Thymus (tissue), 11 donors: ENCODE data around the gene PERM1. TPM values are rescaled to one million over a fixed set of nuclear protein-coding genes. Genes with fewer than 3 reads are reported as not detected.
"Not testable (repeated sequence)": the region's sequence is repeated elsewhere in the genome, so short reads cannot be mapped to it uniquely, and the experiment has no call there.

Source experiments
- DNase-seq, 9 donors: peaks; one replicate each; pipeline ENCODE4 v3.0.0-alpha.2; 2013; ENCODE audit warnings: low spot score in 9 of 9, low read depth in 6 of 9, missing footprints in 1 of 9
- H3K27ac ChIP-seq, 2 donors: one replicate each; pipeline ENCODE4 v1.5.1; 2013; ENCODE audit warnings: control low read depth in 1 of 2, low read depth in 1 of 2, low read length in 1 of 2, mild to moderate bottlenecking in 1 of 2, moderate library complexity in 1 of 2
- H3K27me3 ChIP-seq, 2 donors: one replicate each; pipeline ENCODE4 v1.5.1; 2013; ENCODE audit warnings: low read length in 1 of 2; ENCODE audit not compliant: control insufficient read depth in 2 of 2, insufficient read depth in 1 of 2
- H3K36me3 ChIP-seq, 2 donors: one replicate each; pipeline ENCODE4 v1.5.1; 2013; ENCODE audit warnings: low read length in 1 of 2, mild to moderate bottlenecking in 1 of 2, moderate library complexity in 1 of 2; ENCODE audit not compliant: control insufficient read depth in 2 of 2, insufficient read depth in 2 of 2
- H3K4me1 ChIP-seq, 2 donors: one replicate each; pipeline ENCODE4 v1.5.1; 2013; ENCODE audit warnings: low read length in 2 of 2; ENCODE audit not compliant: control insufficient read depth in 2 of 2, insufficient read depth in 2 of 2
- H3K4me3 ChIP-seq, 2 donors: one replicate each; pipeline ENCODE4 v1.5.1; 2013; ENCODE audit warnings: low read length in 2 of 2, control low read depth in 1 of 2, mild to moderate bottlenecking in 1 of 2
- H3K9me3 ChIP-seq, 2 donors: one replicate each; pipeline ENCODE4 v1.5.1; 2013; ENCODE audit warnings: low read length in 1 of 2, mild to moderate bottlenecking in 1 of 2; ENCODE audit not compliant: control insufficient read depth in 2 of 2, insufficient read depth in 1 of 2
- WGBS: extraction: QIAGEN DNeasy Blood & Tissue Kit; methylation state at CpG from one replicate; pipeline ENCODE4 v1.1.7; 2013; 5-methylcytosine and 5-hydroxymethylcytosine counted together
- polyA plus RNA-seq: library from polyadenylated mRNA; stranded (reverse); fragments of 200-250 nt; gene quantifications from one replicate; pipeline ENCODE4 v1.2.3, GENCODE V29; 2013
- total RNA-seq: library from RNA; stranded (reverse); fragments of 120-200 nt; gene quantifications from one replicate; pipeline ENCODE4 v1.2.4, GENCODE V29; 2013
- donor health status: healthy.

PERM1 gene
- total and polyA plus RNA-seq, 2 donors, result 0.05 to 0.59 TPM

- Histone ChIP-seq H3K36me3 (peaks cover 0 to 4% of the 10 kb centered on the region in 2 donors), H3K27me3 (peaks cover 44 to 87% of the 10 kb centered on the region in 2 donors), H3K9me3 (peaks cover 1 to 4% of the 10 kb centered on the region in 2 donors), H3K4me3 (peak within 1 kb of the TSS; percentile 53 to 63), H3K4me1 (peaks cover 32 to 58% of the 10 kb centered on the region in 2 donors), H3K27ac (peak within 1 kb of the TSS; percentile 64 to 88)
- DNase-seq, result peak in 4 of 9 donors; percentile 66 to 87 (median 72)
- WGBS, result under 1% methylated on average over 95 of the region's 95 CpGs
Observed at GRCh38 chr1:999725-1000356, 17.9 kb upstream of the PERM1 start, which contains the start of gene HES4. HES4 (minus strand) TSS chr1:1000097; CDS start chr1:999973, 124 bp downstream.

GRCh38 chr1:998995-999724 is 17.3 kb upstream of the PERM1 start:
- peak overlapping the region in 1 of 2 donors; percentile 71 for H3K27ac ChIP-seq
- H3K36me3 ChIP-seq, result peaks cover 0 to 4% of the 10 kb centered on the region in 2 donors
- under 1% methylated on average over 86 of the region's 86 CpGs for WGBS
- DNase-seq, result peak in 1 of 9 donors; percentile 44
- H3K4me1 ChIP-seq, result peaks cover 32 to 51% of the 10 kb centered on the region in 2 donors
- peaks cover 41 to 83% of the 10 kb centered on the region in 2 donors for H3K27me3 ChIP-seq
- peak overlapping the region; percentile 53 to 63 for H3K4me3 ChIP-seq
- peaks cover 1 to 4% of the 10 kb centered on the region in 2 donors for H3K9me3 ChIP-seq

GRCh38 chr1:998745-998994 is 16.8 kb upstream of the PERM1 start:
- Histone ChIP-seq H3K27ac (no peak overlapping the region), H3K27me3 (peaks cover 38 to 78% of the 10 kb centered on the region in 2 donors), H3K4me3 (peak overlapping the region; percentile 37 to 63), H3K36me3 (peaks cover 0 to 4% of the 10 kb centered on the region in 2 donors), H3K9me3 (peaks cover 1 to 6% of the 10 kb centered on the region in 2 donors), H3K4me1 (peaks cover 32 to 48% of the 10 kb centered on the region in 2 donors)
- under 1% methylated on average over 27 of the region's 27 CpGs for WGBS
- DNase-seq, result peak in 2 of 9 donors; percentile 51 to 61

- peak overlapping the region; percentile 37 to 63 for H3K4me3 ChIP-seq
- no peak overlapping the region for H3K27ac ChIP-seq
- peaks cover 4 to 11% of the 10 kb centered on the region in 2 donors for H3K9me3 ChIP-seq
- peaks cover 32 to 45% of the 10 kb centered on the region in 2 donors for H3K4me1 ChIP-seq
- H3K27me3 ChIP-seq, result peaks cover 38 to 73% of the 10 kb centered on the region in 2 donors
- 21% methylated on average over 75 of the region's 75 CpGs for WGBS
- no peak for DNase-seq
- H3K36me3 ChIP-seq, result peaks cover 0 to 4% of the 10 kb centered on the region in 2 donors
Observed at GRCh38 chr1:997993-998744, 16.3 kb upstream of the PERM1 start.

- DNase-seq, result no peak
- Histone ChIP-seq H3K9me3 (peaks cover 4 to 16% of the 10 kb centered on the region in 2 donors), H3K27ac (no peak overlapping the region), H3K4me1 (peaks cover 32 to 45% of the 10 kb centered on the region in 2 donors), H3K27me3 (peaks cover 38 to 68% of the 10 kb centered on the region in 2 donors), H3K4me3 (no peak overlapping the region), H3K36me3 (peaks cover 0 to 4% of the 10 kb centered on the region in 2 donors)
- WGBS, result 80% methylated on average over 3 of the region's 3 CpGs
Observed at GRCh38 chr1:997713-997992, 15.8 kb upstream of the PERM1 start.

GRCh38 chr1:996851-997712 is 15.2 kb upstream of the PERM1 start:
- H3K4me3 ChIP-seq, result no peak overlapping the region
- H3K27me3 ChIP-seq, result peaks cover 38 to 65% of the 10 kb centered on the region in 2 donors
- DNase-seq, result no peak
- H3K4me1 ChIP-seq, result peaks cover 32 to 45% of the 10 kb centered on the region in 2 donors
- H3K36me3 ChIP-seq, result peaks cover 0 to 4% of the 10 kb centered on the region in 2 donors
- H3K9me3 ChIP-seq, result peaks cover 4 to 21% of the 10 kb centered on the region in 2 donors
- WGBS, result 69% methylated on average over 24 of the region's 24 CpGs
- H3K27ac ChIP-seq, result no peak overlapping the region

- Histone ChIP-seq H3K27ac (no peak overlapping the region), H3K4me1 (peaks cover 23 to 40% of the 10 kb centered on the region in 2 donors), H3K27me3 (peaks cover 29 to 53% of the 10 kb centered on the region in 2 donors), H3K4me3 (no peak overlapping the region), H3K9me3 (peaks cover 4 to 27% of the 10 kb centered on the region in 2 donors), H3K36me3 (peaks cover 0 to 4% of the 10 kb centered on the region in 2 donors)
- 28% methylated on average over 30 of the region's 30 CpGs for WGBS
- peak in 2 of 9 donors; percentile 42 to 58 for DNase-seq
Observed at GRCh38 chr1:995665-996633, 14.1 kb upstream of the PERM1 start.

- DNase-seq, H3K36me3 ChIP-seq, H3K27ac ChIP-seq, H3K4me3 ChIP-seq: not testable (repeated sequence)
- peaks cover 15 to 32% of the 10 kb centered on the region in 2 donors for H3K4me1 ChIP-seq
- H3K9me3 ChIP-seq, result peaks cover 3 to 29% of the 10 kb centered on the region in 2 donors
- 83% methylated on average over 6 of the region's 6 CpGs for WGBS
- peaks cover 19 to 44% of the 10 kb centered on the region in 2 donors for H3K27me3 ChIP-seq
Observed at GRCh38 chr1:994546-994945, 12.7 kb upstream of the PERM1 start.
